ENCODE results near the gene CFAP300.

GRCh38 chr11:102097186-102097585 lies 49.9 kb downstream of the CFAP300 start:
- TF ChIP-seq CTCF (IDR thresholded peaks at IDR 0.05): no peak
- TF ChIP-seq EZH2 (IDR thresholded peaks at IDR 0.05; ENCODE audit: borderline replicate concordance, insufficient read depth, low read depth, low read length, poor library complexity, severe bottlenecking): no peak

All from B cell (primary cell).